T follicular helper cell (primary cell): ENCODE measurements around the gene ASTN2.

Experiments
- DNase-seq: peaks from one replicate; pipeline ENCODE4 v3.0.0-alpha.2; 2020; ENCODE audit warnings: low read depth

ASTN2 gene

DNA sequence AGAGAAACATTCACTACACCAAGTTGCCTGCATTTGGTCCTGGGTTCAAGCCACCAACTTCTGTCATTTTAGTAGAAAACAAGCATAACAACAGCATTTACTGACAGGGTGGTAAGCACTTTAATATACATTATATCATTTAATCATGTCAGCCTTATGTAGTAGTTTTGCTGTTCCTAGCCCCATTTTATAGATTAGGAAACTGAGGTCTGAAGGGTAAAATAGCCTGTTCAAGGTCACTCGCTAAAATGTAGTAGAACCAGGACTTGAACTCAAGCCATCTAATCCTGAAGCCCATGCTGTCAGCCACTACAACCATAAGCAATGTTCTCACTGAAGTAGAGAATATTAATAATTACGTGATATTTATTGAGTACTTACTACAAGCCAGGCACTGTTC lies 787.4 kb downstream of the ASTN2 start:
- DNase-seq, result no peak

DNA sequence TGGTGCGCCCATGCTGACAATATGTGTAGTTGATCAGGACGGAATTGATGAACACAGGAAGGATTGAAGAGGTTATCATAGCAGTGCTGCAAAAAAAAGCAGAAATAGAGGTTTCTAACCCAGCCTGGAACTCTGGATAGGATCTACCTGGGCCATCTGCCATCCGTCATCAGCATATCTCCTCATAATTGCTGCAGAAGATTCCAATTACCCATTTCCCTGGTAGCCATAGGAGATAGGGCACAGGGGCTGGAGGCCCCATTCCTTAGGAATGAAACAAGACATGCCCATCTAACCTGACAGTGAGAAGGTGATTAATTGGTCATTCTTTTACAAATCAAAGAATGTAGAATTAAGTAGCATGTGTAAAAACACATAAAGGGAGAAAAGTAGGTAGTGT lies 788.1 kb downstream of the ASTN2 start:
- DNase-seq, result no peak

DNA sequence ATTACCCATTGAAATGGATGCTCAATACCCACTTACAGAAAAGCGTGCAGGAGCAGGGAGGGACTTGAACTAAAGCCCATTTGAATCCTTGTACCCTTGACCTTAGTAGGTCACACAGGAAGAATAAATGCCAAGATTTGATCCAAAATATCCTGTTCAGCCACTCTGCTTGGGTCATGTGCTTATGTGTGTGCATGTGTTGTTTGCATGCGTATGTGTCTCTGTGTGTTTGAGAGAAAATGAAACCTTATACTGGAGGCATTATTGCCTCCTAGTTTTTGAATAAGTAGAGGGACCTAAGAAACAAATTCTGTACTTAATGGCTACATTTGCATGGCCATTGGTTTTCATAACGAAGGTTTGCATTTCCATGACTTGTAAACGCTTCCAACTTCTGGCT lies 791.1 kb downstream of the ASTN2 start:
- DNase-seq, result no peak

- DNase-seq, result no peak
Measured at GRCh38 chr9:116617389-116617788, 797.5 kb downstream of the ASTN2 start.

DNA sequence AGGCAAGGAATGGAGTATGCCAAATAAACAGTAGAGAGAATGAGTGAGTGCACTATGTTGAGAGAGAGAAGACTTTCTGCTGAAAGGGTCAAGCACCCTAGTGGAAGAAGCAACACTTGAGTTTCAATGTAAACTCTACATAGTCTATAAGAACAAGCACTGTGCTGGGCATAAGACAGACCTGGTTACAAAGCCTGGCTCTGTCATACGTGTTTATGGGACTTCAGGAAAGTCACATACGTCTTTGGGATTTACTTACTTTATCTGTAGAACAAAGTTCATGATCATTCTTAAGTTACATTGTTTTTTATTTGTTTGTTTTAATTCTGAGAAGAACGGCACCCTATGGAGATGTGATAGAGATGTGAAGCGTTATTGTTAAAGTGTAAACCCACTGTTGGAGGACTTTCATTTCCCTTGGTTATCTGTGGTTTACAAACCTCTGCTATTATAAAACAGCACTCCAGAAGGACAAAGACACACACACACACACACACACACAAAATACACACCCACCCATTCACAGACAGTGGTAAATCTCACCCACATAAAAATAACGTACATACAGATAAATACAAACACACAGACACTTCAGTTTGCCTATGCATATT lies 798.4 kb downstream of the ASTN2 start:
- DNase-seq, result no peak

GRCh38 chr9:116608064-116608463 lies 806.8 kb downstream of the ASTN2 start:
- DNase-seq, result no peak

- no peak for DNase-seq
Measured at GRCh38 chr9:116605904-116606341, 808.9 kb downstream of the ASTN2 start.

GRCh38 chr9:116605060-116605459 lies 809.8 kb downstream of the ASTN2 start:
- no peak for DNase-seq

GRCh38 chr9:116604251-116604650 lies 810.6 kb downstream of the ASTN2 start:
- no peak for DNase-seq

- DNase-seq, result no peak
Measured at GRCh38 chr9:116599342-116599884, 815.4 kb downstream of the ASTN2 start.

DNA sequence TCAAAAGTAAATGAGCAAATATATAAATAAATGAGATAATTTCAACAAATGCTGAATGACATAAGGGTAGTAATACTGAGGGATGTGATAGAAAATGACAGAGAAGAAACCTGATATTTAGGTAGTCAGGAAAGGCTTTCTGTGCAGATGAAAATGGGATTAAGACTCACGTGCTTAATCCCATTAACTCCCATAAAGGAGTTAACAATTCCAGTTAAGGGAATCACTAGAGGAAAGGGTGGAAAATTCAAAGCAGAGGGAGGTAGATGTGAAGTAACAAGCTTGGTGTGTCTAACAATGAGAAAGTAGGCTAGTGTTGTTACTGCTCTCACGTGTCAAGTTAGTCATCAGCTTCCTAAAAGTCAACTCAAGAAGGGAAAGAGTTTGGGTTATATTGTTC lies 818.2 kb downstream of the ASTN2 start:
- no peak for DNase-seq

DNA sequence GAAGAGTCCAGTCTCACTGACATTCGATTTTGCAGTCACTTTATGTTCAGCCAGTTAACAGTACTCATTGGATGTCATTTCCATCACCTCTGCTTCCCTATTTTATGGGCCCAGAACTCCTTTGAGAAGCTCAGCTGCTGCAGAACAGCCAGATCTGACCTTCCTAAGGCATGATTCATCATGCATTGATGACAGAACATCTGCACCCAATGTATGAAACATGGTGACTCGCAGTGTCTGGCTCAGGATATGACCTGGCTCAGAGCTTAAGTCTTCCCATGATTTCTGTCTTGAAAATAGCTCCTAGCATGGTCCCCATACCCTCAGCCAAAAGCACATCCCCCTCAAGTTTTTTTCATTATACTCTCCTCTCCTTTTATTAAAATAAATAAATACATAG lies 820.3 kb downstream of the ASTN2 start:
- DNase-seq, result no peak

GRCh38 chr9:116592970-116593369 lies 821.9 kb downstream of the ASTN2 start:
- no peak for DNase-seq

DNA sequence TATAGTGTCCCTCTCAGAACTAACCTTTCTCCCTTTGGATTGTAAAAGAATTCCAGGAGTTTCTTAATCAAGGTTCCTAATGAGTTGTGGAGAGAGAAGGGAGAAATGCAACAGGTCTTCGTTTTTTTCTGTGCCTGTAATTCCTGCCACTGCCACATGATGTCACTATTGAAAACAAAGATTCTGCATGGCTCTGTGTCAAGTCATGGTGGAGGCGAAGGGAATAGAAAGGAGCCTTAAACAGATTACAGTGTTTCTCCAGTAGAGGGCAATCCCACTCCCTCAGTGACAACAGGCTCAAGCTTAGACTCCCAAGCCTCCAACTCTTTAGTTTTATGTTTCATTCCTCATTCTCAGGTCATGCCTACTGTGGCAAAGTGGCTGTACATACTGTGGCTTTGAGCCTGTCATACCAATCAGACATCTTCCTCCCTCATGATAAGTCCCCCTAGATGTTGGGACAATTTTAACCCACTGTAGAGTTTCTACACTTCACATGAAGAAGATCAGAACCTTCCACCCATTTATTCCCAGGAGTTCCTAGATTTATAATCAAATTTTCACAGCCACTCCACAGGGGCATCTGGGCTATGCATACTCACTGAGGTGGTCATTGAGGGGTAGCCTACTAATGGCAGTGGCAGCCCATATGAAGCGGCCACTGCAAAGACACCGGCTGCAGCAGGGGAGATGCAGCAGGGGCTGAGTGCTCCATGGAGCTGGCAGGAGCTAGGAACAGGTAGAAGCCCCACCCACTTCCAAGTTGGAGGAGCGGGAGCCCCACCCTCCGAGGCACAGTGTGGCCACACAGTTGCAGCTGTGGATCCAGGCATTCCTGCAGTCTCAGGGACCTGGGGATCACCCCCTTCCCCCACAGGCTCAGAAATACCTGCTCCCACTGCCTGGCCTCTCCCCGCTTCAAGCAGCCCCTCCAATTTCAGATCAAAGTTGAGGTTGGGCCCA lies 825.2 kb downstream of the ASTN2 start:
- no peak for DNase-seq

DNA sequence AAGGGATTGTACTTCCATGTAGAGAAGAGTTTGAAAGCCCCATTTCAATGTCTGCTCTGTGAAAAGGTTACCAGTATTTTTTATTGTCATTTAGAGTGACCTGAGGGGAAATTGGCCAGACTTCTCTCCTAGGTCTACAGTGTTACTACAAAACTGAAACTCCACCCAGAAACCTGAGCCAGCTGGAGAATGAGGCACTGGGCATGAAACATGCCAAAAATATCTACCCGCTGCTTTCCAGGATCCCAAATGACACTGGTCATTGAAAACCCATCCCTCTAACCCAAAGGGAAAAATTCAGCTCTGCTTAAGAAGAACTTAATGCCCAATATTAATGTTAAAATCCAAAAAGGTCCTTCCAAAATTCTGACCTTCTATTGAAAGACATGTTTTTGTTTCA lies 826.9 kb downstream of the ASTN2 start:
- no peak for DNase-seq

DNA sequence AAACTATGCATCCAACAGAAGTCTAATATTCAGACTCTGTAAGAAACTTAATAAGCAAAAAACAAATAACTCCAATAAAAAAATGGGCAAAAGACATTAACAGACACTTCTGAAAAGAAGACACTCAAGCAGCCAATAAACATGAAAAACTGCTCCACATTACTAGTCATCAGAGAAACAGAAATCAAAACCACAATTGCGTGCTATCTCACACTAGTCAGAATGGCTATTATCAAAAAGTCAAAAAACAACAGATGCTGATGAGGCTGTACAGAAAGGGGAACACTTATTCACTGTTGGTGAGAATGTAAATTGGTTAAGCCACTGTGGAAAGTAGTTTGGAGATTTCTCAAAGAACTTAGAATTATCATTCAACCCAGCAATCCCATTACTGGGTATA lies 829.0 kb downstream of the ASTN2 start:
- no peak for DNase-seq

DNA sequence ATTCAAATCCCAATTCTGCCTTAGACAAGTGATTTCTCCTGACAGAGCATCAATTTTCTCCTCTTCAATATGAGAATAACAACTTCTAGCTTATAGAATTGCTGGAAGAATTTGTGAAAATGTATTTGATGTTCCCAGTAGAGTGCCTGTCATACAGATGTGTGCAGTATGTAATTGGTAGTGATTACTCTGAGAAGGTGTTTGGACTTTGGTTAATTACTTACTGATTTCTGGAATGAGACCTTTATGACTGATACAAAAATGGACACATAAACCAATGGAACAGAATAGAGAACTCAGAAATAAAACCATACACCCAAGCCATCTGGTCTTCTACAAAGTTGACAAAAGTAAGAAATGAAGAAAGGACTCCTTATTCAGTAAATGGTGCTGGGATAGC lies 829.7 kb downstream of the ASTN2 start:
- DNase-seq, result no peak

GRCh38 chr9:116580853-116581252 lies 834.0 kb downstream of the ASTN2 start:
- no peak for DNase-seq

GRCh38 chr9:116576386-116576785 lies 838.5 kb downstream of the ASTN2 start:
- DNase-seq, result no peak

DNA sequence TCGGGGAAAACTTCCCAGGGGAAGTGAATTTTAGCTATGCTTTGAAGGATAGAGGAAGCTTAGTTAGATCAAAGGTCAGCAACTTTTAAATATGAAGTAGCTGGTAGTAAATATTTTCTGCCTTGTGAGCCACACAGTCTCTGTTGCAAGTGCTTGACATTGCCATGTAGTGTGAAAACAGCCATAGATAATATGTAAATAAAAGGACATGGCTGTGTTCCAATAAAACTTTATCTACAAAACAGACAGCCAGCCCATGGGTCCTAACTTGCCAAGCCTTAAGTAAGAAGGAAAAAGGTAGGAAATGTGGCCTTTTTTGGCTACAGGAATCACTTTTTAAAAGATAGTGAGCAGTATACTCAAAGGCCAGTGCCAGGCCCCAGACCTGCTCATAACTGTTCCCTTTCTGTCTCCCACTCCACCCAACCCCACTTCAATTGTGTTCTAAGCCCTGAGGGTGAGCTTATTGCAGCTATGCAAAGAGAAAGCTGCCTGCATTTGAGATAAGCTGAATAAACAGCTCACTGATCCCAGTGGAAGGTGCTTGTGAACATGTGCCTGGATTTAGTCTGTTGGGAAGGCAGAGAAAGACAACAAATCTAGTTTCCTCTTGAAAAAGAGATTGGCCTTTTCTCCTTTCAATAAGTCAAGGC lies 840.7 kb downstream of the ASTN2 start:
- no peak for DNase-seq

GRCh38 chr9:116572095-116572748 lies 842.6 kb downstream of the ASTN2 start:
- no peak for DNase-seq

DNA sequence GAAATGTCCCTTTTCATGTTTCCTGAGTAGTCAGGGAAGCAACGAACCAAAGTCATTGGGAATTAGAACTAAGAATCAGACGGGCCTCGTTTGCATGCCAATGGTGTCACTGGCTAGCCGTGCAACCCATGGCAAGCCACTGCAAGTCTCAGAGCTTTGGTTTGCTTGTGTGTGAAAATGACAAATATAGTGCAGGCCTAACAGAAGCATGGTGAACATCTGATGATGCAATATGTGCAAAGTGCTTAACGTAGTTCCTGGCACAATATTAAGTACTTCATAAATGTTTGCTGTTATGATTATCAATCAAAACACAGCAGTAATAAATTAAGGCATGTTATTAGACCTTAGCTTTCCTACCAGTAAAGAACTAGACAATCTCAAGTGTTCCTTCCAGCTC lies 845.7 kb downstream of the ASTN2 start:
- no peak for DNase-seq
